WTC11 (cell line): Measurements from ENCODE around the gene SMIM29. TPM values are rescaled to one million over a fixed set of nuclear protein-coding genes. Genes with fewer than 3 reads are reported as not detected.

Source experiments
- ATAC-seq: fragments of 200-7000 bp; cut with Tn5 transposase; 2 replicates; pipeline ENCODE4 v1.10.0; 2021; ENCODE audit warnings: mild to moderate bottlenecking, moderate library complexity
- CTCF ChIA-PET: fragments of 300-600 bp; sonication (Branson Sonifier 250); formaldehyde crosslinking; loops from one replicate; lab custom pipeline; 2021; ENCODE audit warnings: antibody characterized with exemption; lab: Charles Lee
- POLR2A ChIA-PET: fragments of 350-600 bp; sonication (Branson Sonifier 250); formaldehyde crosslinking; loops from one replicate; lab custom pipeline; 2021; ENCODE audit warnings: antibody characterized with exemption; lab: Charles Lee
- DNase-seq: peaks from one replicate; pipeline ENCODE4 v3.0.0; 2021; ENCODE audit warnings: low spot score
- H3K27ac Mint-ChIP-seq: 2 replicates; pipeline ENCODE4 v1.8.0; 2021; ENCODE audit warnings: mixed read lengths
- H3K27me3 Mint-ChIP-seq: 2 replicates; pipeline ENCODE4 v1.8.0; 2021; ENCODE audit warnings: low read depth, mild to moderate bottlenecking, moderate library complexity, mixed read lengths
- H3K36me3 Mint-ChIP-seq: 2 replicates; pipeline ENCODE4 v1.8.0; 2021; ENCODE audit warnings: mixed read lengths
- H3K4me1 Mint-ChIP-seq: 2 replicates; pipeline ENCODE4 v1.8.0; 2022; ENCODE audit warnings: mixed read lengths
- H3K4me3 Mint-ChIP-seq: 2 replicates; pipeline ENCODE4 v1.8.0; 2021; ENCODE audit warnings: mild to moderate bottlenecking, moderate library complexity, mixed read lengths
- H3K9me3 Mint-ChIP-seq: 2 replicates; pipeline ENCODE4 v1.8.0; 2021; ENCODE audit warnings: mixed read lengths
- ERG ChIP-seq: fragments of 250-450 bp; sonication (Bioruptor Pico); IDR thresholded peaks from 2 replicates; pipeline ENCODE4 v1.8.0; 2021; ENCODE audit warnings: mild to moderate bottlenecking
- FOXP4 ChIP-seq: sonication (generic); formaldehyde crosslinking; IDR thresholded peaks from 2 replicates; pipeline ENCODE4 v1.8.0; 2022; ENCODE audit warnings: mild to moderate bottlenecking, missing genetic modification reagents
- HMGA2 ChIP-seq: fragments of 250-450 bp; sonication (Bioruptor Pico); IDR thresholded peaks from 2 replicates; pipeline ENCODE4 v1.4.0; 2021; ENCODE audit warnings: mild to moderate bottlenecking, moderate library complexity
- IRF1 ChIP-seq: sonication (generic); formaldehyde crosslinking; IDR thresholded peaks from 2 replicates; pipeline ENCODE4 v1.8.0; 2023; ENCODE audit warnings: missing genetic modification reagents
- IRF2 ChIP-seq: sonication (generic); formaldehyde crosslinking; IDR thresholded peaks from 2 replicates; pipeline ENCODE4 v1.8.0; 2022; ENCODE audit warnings: low read depth, missing genetic modification reagents, borderline replicate concordance
- MLX ChIP-seq: sonication (generic); formaldehyde crosslinking; IDR thresholded peaks from 2 replicates; pipeline ENCODE4 v1.8.1; 2023; ENCODE audit warnings: mild to moderate bottlenecking, missing genetic modification reagents, moderate library complexity
- NFYB ChIP-seq: sonication (generic); formaldehyde crosslinking; conservative IDR thresholded peaks from 2 replicates; pipeline ENCODE4 v1.8.0; 2022; ENCODE audit warnings: low read depth, missing genetic modification reagents
- NR1H2 ChIP-seq: sonication (generic); formaldehyde crosslinking; IDR thresholded peaks from 2 replicates; pipeline ENCODE4 v1.9.0; 2021; ENCODE audit warnings: mild to moderate bottlenecking, moderate library complexity, missing genetic modification reagents
- NR2C2 ChIP-seq: sonication (generic); formaldehyde crosslinking; IDR thresholded peaks from 2 replicates; pipeline ENCODE4 v1.8.0; 2022; ENCODE audit warnings: mild to moderate bottlenecking, missing genetic modification reagents
- PRDM15 ChIP-seq: sonication (generic); formaldehyde crosslinking; IDR thresholded peaks from 2 replicates; pipeline ENCODE4 v1.8.0; 2022; ENCODE audit warnings: missing genetic modification reagents
- PRRX2 ChIP-seq: fragments of 250-450 bp; sonication (Bioruptor Pico); IDR thresholded peaks from 2 replicates; pipeline ENCODE4 v1.8.0; 2021; ENCODE audit warnings: mild to moderate bottlenecking
- RELA ChIP-seq: sonication (generic); formaldehyde crosslinking; IDR thresholded peaks from 2 replicates; pipeline ENCODE4 v1.8.1; 2022; ENCODE audit warnings: missing genetic modification reagents, mild to moderate bottlenecking, borderline replicate concordance
- TP53 ChIP-seq: sonication (generic); formaldehyde crosslinking; IDR thresholded peaks from 2 replicates; pipeline ENCODE4 v1.8.1; 2023; ENCODE audit warnings: mild to moderate bottlenecking, missing genetic modification reagents
- USF1 ChIP-seq: sonication (generic); formaldehyde crosslinking; IDR thresholded peaks from 2 replicates; pipeline ENCODE4 v1.8.0; 2022; ENCODE audit warnings: mild to moderate bottlenecking, missing genetic modification reagents
- USF2 ChIP-seq: sonication (generic); formaldehyde crosslinking; IDR thresholded peaks from 2 replicates; pipeline ENCODE4 v1.8.1; 2023; ENCODE audit warnings: mild to moderate bottlenecking, missing genetic modification reagents, moderate library complexity
- ZNF425 ChIP-seq: fragments of 250-450 bp; sonication (Bioruptor Pico); conservative IDR thresholded peaks from 2 replicates; pipeline ENCODE4 v1.9.0; 2021; ENCODE audit warnings: mild to moderate bottlenecking
- total RNA-seq: library from RNA; stranded (reverse); gene quantifications from 3 replicates; pipeline ENCODE4 v1.2.3, GENCODE V29; 2021
- TF ChIP-seq, protein P1 (sequence below): sonication (generic); formaldehyde crosslinking; IDR thresholded peaks from 2 replicates; pipeline ENCODE4 v1.8.0; 2022; ENCODE audit warnings: mild to moderate bottlenecking, missing genetic modification reagents
- TF ChIP-seq, protein P2 (sequence below): sonication (generic); formaldehyde crosslinking; conservative IDR thresholded peaks from 2 replicates; pipeline ENCODE4 v1.8.1; 2023; ENCODE audit warnings: mild to moderate bottlenecking, low read depth, missing genetic modification reagents, moderate library complexity

Gene SMIM29
- total RNA-seq, 1 experiment from 2014 or later, result 11.7 TPM

DNA sequence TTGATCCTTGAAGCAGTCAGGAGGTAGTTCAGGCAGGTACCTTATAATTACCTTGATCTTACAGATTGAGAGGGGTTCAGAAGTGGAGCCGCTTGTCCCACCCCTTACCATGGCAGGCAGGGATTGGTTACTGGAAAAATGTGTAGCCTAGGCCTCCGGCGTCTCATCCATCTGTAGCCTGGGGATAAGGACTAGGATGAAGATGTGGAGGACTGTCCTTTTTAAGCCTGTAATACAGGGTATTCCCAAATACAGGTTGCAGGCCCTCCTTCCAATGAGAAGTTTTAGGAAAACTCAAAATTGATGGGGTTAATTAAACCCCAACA, 9.3 kb downstream of the SMIM29 start (continued):
- no peak for TF ChIP-seq ZNF425 (CRISPR knock-in tag)
- TF ChIP-seq USF2 (CRISPR knock-in tag), result no peak
- no peak for TF ChIP-seq RELA
- TF ChIP-seq, protein P1, sequence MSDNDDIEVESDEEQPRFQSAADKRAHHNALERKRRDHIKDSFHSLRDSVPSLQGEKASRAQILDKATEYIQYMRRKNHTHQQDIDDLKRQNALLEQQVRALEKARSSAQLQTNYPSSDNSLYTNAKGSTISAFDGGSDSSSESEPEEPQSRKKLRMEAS, result no peak
- no peak for TF ChIP-seq FOXP4 (CRISPR knock-in tag)
- no peak for TF ChIP-seq ERG
- no peak for TF ChIP-seq MLX (CRISPR knock-in tag)
- no peak for TF ChIP-seq IRF1 (CRISPR knock-in tag)
- TF ChIP-seq TP53 (CRISPR knock-in tag), result no peak

DNA sequence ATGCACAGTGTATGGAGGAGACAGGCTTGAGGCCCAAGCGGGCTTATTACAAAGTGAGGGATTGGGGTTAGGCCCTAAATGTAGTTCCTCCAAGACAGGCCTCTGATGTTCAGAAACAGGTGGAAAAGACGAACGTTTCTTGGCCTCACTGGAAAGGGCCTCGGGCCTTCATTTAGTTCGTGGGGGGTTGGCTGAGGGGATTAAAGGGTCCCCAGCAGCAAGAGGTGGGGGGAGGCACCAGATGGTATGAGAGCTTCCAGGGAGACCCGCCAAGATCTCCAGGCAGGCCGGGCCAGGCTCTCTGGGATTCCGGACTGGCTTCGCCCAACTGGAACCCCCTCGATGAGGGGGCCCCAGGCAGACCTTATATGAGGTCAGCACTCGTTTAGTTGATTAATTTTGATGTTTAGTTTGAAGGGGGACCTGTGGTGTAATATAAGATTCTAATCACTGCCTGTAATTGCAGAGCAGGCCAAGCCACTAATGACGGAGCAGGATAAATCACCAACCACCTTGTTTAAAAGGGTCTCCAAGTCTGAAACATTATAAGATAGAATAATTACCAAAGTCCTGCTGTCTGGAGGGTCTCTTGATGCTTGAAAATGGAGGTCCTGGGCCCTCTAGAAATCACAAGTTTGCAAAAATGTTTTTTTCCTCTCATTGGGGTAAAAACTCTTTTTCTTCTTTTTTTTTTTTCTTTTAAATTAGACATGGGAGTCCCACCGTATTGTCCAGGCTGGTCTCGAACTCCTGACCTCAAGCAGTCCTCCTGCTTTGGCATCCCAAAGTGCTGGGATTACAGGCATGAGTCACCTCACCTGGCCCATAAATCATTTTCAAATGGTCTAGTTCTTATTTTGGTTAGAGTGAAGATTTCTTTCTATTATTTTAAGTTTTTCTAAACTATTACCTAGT, 10.0 kb downstream of the SMIM29 start:
- ATAC-seq (no peak), DNase-seq (no peak)
- H3K4me1 Mint-ChIP-seq, result peaks cover 63% of the 10 kb centered on the region
- H3K36me3 Mint-ChIP-seq, result peaks cover 55% of the 10 kb centered on the region
- H3K9me3 Mint-ChIP-seq, result no peaks in the 10 kb centered on the region
- H3K27me3 Mint-ChIP-seq, result no peaks in the 10 kb centered on the region
- POLR2A ChIA-PET, result no interaction called here
- peak overlapping the region; percentile 92 for H3K4me3 Mint-ChIP-seq
- H3K27ac Mint-ChIP-seq, result peak overlapping the region; percentile 95
- CTCF ChIA-PET, result no interaction called here
- TF ChIP-seq, protein P1, result no peak
- TF ChIP-seq IRF2, result no peak
- no peak for TF ChIP-seq HMGA2
- no peak for TF ChIP-seq NR1H2 (CRISPR knock-in tag)
- TF ChIP-seq NR2C2, result no peak
- no peak for TF ChIP-seq USF1 (CRISPR knock-in tag)
- TF ChIP-seq NFYB, result no peak
- TF ChIP-seq, protein P2, sequence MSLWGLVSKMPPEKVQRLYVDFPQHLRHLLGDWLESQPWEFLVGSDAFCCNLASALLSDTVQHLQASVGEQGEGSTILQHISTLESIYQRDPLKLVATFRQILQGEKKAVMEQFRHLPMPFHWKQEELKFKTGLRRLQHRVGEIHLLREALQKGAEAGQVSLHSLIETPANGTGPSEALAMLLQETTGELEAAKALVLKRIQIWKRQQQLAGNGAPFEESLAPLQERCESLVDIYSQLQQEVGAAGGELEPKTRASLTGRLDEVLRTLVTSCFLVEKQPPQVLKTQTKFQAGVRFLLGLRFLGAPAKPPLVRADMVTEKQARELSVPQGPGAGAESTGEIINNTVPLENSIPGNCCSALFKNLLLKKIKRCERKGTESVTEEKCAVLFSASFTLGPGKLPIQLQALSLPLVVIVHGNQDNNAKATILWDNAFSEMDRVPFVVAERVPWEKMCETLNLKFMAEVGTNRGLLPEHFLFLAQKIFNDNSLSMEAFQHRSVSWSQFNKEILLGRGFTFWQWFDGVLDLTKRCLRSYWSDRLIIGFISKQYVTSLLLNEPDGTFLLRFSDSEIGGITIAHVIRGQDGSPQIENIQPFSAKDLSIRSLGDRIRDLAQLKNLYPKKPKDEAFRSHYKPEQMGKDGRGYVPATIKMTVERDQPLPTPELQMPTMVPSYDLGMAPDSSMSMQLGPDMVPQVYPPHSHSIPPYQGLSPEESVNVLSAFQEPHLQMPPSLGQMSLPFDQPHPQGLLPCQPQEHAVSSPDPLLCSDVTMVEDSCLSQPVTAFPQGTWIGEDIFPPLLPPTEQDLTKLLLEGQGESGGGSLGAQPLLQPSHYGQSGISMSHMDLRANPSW (CRISPR knock-in tag), result no peak
- no peak for TF ChIP-seq RELA
- TF ChIP-seq PRRX2, result no peak
- TF ChIP-seq PRDM15 (CRISPR knock-in tag), result no peak
